GM10248 (cell line): ENCODE data around the gene ARF1.

Experiments
- CTCF ChIA-PET: fragments of 300-600 bp; sonication (Branson Sonifier 250); formaldehyde crosslinking; extraction: SDS; loops from one replicate; lab custom pipeline; 2021; ENCODE audit warnings: antibody characterized with exemption; lab: Yijun Ruan, JAX
- POLR2A ChIA-PET: fragments of 350-650 bp; sonication (Branson Sonifier 250); formaldehyde crosslinking; extraction: SDS; loops from one replicate; lab custom pipeline; 2020; ENCODE audit warnings: antibody characterized with exemption; lab: Yijun Ruan, JAX
- DNase-seq: peaks from one replicate; pipeline ENCODE4 v3.0.0; 2012; ENCODE audit errors: extremely low spot score
- TF ChIP-seq, protein P1 (sequence below): IDR thresholded peaks from 2 replicates; pipeline ENCODE4 v1.5.1; 2012; ENCODE audit warnings: mild to moderate bottlenecking, low read depth; ENCODE audit errors: extremely low read depth, missing control alignments, control extremely low read depth

Gene ARF1

GRCh38 chr1:228084797-228085196 lies 2.3 kb downstream of the ARF1 start:
- ChIA-PET POLR2A (interaction anchor here (0.5 to 1.1 kb wide), 2 partner anchors 17 to 1359 kb away, joined by 3 to 9 read pairs; no protein-coding TSS in a partner anchor), CTCF (interaction anchor here (1.3 to 1.6 kb wide), 2 partner anchors 14 to 81 kb away, joined by 4 to 10 read pairs; partner anchors contain the start of gene IBA57)
- TF ChIP-seq, protein P1, sequence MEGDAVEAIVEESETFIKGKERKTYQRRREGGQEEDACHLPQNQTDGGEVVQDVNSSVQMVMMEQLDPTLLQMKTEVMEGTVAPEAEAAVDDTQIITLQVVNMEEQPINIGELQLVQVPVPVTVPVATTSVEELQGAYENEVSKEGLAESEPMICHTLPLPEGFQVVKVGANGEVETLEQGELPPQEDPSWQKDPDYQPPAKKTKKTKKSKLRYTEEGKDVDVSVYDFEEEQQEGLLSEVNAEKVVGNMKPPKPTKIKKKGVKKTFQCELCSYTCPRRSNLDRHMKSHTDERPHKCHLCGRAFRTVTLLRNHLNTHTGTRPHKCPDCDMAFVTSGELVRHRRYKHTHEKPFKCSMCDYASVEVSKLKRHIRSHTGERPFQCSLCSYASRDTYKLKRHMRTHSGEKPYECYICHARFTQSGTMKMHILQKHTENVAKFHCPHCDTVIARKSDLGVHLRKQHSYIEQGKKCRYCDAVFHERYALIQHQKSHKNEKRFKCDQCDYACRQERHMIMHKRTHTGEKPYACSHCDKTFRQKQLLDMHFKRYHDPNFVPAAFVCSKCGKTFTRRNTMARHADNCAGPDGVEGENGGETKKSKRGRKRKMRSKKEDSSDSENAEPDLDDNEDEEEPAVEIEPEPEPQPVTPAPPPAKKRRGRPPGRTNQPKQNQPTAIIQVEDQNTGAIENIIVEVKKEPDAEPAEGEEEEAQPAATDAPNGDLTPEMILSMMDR = no peak
- DNase-seq = no peak

DNA sequence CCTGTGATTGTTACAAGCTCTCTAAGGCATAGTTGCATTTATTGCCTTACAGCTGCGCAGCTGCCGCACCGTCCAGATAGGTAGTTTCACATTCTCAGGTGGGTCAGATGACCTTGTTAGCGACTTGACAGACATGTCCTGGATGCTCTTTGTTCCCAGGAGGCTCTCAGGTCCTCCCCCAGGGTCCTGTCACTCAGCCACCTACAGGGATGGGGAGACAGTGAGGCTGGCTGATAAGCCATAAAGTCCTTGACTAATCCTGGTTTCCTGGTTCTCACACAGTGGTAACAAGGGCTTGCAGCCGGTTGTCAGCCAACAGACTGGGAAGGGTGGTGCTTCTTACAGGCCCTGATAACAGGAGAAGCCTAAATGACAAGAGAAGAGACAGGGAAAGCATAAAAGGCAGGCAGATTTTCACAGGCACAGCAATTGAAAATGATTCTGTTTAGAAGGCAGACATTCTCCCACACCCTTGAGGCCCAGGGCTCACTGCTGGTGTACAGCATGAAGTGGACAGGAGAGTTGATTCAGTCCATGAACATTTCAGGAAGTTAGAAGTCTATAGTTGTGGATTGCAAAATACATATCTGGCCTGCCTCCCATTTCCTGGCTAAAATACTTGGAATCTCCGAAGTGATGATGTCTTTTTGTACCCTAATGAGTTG lies 2.9 kb downstream of the ARF1 start:
- TF ChIP-seq, protein P1 = no peak
- POLR2A ChIA-PET = interaction anchor here (0.5 kb wide), 1 partner anchor 1359 kb away, joined by 9 read pairs; no protein-coding TSS in a partner anchor
- no peak for DNase-seq
- CTCF ChIA-PET = interaction anchor here (1.3 to 1.6 kb wide), 2 partner anchors 14 to 80 kb away, joined by 4 to 10 read pairs; partner anchors contain the start of gene IBA57

GRCh38 chr1:228087771-228088251 lies 5.3 kb downstream of the ARF1 start:
- TF ChIP-seq, protein P1 = no peak
- POLR2A ChIA-PET = no interaction called here
- CTCF ChIA-PET = interaction anchor here (0.7 to 1.7 kb wide), 3 partner anchors 10 to 77 kb away, joined by 3 to 4 read pairs (median 3); partner anchors contain the start of gene IBA57
- no peak for DNase-seq

DNA sequence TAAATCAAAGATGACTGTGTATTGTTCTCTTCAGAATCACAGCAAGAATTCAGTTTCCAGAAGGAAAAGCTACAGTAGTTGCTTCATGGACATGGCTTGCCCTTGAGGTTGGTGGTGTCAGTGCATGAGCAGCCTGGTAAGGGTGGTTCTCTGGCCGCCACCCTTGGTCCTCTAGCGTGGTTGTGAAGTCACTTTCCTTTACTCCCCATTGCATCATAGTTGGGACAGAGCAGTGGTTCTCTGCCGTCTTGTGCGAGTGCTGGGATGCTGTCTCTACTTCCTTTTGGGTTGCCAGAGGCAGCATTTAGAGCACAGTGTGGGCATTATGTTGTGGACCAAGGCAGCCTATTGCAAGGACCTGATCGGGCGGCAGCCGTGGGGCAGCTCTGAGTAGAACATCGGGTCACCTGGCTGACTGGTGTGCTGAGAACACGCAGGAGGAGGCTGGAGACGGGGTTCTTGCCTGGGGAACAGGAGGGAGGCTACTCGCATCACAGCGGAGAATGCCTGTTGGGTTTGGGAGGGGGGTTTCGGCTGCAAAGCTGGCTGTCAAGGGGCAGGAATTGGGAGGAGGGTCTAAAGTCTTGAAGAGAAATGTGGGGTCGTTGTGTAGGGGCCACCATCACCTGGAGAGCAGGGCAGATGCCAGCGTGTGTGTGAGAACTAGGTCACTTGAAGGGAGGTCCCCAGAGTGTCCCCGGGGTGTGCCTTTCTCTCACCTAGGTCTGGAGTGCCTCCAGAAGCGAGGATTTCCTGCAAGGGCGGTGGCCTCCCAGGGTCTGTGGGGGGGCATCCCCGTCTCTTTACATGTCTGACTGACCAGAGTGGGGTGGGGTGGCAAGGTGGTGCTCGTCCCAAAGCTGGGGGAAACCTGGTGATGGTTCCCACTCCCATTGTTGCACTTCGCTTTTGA lies 6.3 kb downstream of the ARF1 start:
- ChIA-PET CTCF (interaction anchor here (1.7 kb wide), 1 partner anchor 11 kb away, joined by 4 read pairs; no protein-coding TSS in a partner anchor), POLR2A (interaction anchor here (0.7 to 1.3 kb wide), 3 partner anchors 13 to 300 kb away, joined by 3 to 4 read pairs (median 3); no protein-coding TSS in a partner anchor)
- DNase-seq = no peak
- TF ChIP-seq, protein P1 = no peak

DNA sequence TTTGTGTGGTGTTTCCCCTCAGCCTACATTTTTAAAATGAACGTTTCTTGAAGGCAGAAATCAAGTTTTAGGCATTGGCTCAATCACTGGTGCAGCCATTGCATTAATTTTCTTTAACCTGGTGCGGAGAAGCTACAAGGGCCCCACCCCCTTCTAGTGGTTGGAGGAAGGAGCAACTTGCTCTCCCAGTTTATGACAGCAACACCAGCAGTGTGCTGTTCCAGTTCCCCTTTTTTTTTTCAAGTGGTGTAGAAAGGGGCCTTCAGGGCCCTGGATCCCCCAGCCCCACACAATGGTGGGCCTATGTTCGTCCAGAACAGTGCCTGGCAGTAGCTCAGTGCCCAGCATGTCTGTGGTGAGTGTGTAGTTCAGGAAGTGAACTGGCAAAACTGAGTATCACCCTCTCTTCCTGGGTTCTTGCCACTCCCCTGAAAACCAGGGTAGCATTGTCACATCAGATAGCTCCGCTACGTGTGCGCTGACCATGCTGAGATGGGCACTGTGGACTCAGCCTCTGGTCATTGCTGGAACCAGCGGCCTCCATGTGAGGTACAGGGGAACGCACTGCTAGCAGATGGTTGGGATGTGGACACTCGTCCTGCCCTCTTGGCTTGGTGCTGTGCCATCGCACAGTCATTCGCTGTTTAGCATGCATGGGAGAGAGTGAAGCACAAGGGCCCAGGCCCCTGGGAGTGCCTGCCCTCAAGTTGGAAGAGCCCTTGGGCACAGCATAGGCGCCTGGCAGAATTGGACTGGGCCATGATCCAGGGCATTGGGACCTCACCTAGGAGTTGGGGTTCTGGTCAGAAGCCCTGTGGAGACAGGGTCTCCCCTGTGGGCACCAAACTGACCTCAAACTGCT lies 7.2 kb downstream of the ARF1 start:
- ChIA-PET POLR2A (interaction anchor here (0.7 to 1.7 kb wide), 3 partner anchors 9 to 301 kb away, joined by 3 to 6 read pairs (median 4); no protein-coding TSS in a partner anchor), CTCF (interaction anchor here (1.1 to 2.6 kb wide), 4 partner anchors 10 to 85 kb away, joined by 3 to 7 read pairs (median 5); no protein-coding TSS in a partner anchor)
- no peak for DNase-seq
- TF ChIP-seq, protein P1 = no peak
